Subcutaneous adipose tissue (tissue), 4 donors: ENCODE data around the gene PRMT2. TPM values are rescaled to one million over a fixed set of nuclear protein-coding genes. Genes with fewer than 3 reads are reported as not detected.

Experiments
- CTCF ChIP-seq: fragments of 450-650 bp; IDR thresholded peaks from one replicate; pipeline ENCODE4 v1.5.1; 2016; ENCODE audit warnings: low read depth, mild to moderate bottlenecking, control low read depth, antibody characterized with exemption, moderate library complexity
- total RNA-seq, 4 donors: library from RNA; depleted of rRNA; stranded (reverse); fragments of >200 nt; gene quantifications; one replicate each; pipeline ENCODE4 v1.1.0, GENCODE V29; 2016

The PRMT2 gene
- total RNA-seq, 4 donors from 2014 or later, result 68.0 to 136 (median 96.6) TPM

GRCh38 chr21:46646541-46647154 is 11.2 kb downstream of the PRMT2 start:
- TF ChIP-seq CTCF, result no peak

GRCh38 chr21:46648539-46648938 is 13.1 kb downstream of the PRMT2 start:
- TF ChIP-seq CTCF, result no peak

- TF ChIP-seq CTCF, result no peak
Measured at GRCh38 chr21:46649356-46649755, 13.9 kb downstream of the PRMT2 start.

- TF ChIP-seq CTCF, result no peak
Measured at GRCh38 chr21:46650476-46651098, 15.1 kb downstream of the PRMT2 start.

GRCh38 chr21:46651121-46651520 is 15.6 kb downstream of the PRMT2 start:
- TF ChIP-seq CTCF, result no peak

- TF ChIP-seq CTCF, result no peak
Measured at GRCh38 chr21:46655230-46655629, 19.8 kb downstream of the PRMT2 start.

GRCh38 chr21:46656820-46657219 is 21.3 kb downstream of the PRMT2 start:
- no peak for TF ChIP-seq CTCF
